Measurements from ENCODE around the gene ZNF280B.
"Not testable (repeated sequence)": the region's sequence is repeated elsewhere in the genome, so short reads cannot be mapped to it uniquely, and the experiment has no call there.

ZNF280B gene

DNA sequence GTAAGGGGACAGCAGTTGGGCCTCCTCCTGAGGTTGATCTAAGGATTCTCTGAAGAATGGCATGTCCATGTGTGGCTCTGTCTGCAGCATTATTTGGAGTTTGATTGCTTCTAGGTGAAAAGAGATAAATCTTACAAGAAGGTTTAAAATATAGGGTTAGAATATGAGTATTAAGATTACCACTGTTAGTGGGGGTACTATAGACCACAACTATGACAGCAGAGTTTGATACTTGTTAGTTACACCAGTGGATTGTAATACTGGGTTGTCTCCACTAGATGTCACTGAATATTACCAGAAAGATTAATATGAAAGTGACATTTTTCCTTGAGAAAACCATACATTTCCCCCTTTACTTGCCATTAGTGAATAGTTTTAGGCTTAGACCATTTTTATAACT is 47.9 kb downstream of the ZNF280B start:
- intact Hi-C loops (cut with micrococcal nuclease), result loop anchor here (10.0 kb wide), 1 partner anchor 114 kb away; no protein-coding TSS in a partner anchor
- H3K27me3 Mint-ChIP-seq, result peaks cover 39% of the 10 kb centered on the region
- no peak overlapping the region for H3K4me3 Mint-ChIP-seq
- H3K27ac Mint-ChIP-seq, result no peak overlapping the region
- no peaks in the 10 kb centered on the region for H3K4me1 Mint-ChIP-seq (ENCODE audit: low read depth)
- peaks cover 8% of the 10 kb centered on the region for H3K36me3 Mint-ChIP-seq (ENCODE audit: low read depth)
- peaks cover 41% of the 10 kb centered on the region for H3K9me3 Mint-ChIP-seq

DNA sequence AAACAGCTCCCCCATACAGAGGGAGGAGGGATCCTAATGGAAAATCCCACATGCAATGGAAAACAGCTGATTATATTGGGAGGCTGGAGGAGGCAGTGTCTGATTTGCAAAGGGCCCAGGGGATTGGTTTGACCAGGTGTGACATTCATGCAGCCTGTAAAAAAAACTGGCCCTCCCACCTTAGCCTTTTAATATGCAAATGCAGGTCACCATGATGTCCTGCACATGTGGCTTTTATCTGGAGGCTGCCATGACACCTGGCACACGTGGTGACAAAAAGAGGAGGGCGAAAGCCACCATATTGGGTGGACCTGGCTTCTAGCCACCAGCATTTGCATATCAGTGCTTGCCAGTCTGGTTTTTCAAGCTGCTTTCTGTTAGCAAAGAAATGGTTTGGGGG is 48.5 kb downstream of the ZNF280B start:
- Mint-ChIP-seq H3K27ac (no peak overlapping the region), H3K4me1 (ENCODE audit: low read depth) (no peaks in the 10 kb centered on the region), H3K27me3 (peaks cover 39% of the 10 kb centered on the region), H3K9me3 (peaks cover 42% of the 10 kb centered on the region), H3K4me3 (no peak overlapping the region), H3K36me3 (ENCODE audit: low read depth) (peaks cover 8% of the 10 kb centered on the region)
- intact Hi-C loops (cut with micrococcal nuclease), result loop anchor here (10.0 kb wide), 1 partner anchor 115 kb away; no protein-coding TSS in a partner anchor

DNA sequence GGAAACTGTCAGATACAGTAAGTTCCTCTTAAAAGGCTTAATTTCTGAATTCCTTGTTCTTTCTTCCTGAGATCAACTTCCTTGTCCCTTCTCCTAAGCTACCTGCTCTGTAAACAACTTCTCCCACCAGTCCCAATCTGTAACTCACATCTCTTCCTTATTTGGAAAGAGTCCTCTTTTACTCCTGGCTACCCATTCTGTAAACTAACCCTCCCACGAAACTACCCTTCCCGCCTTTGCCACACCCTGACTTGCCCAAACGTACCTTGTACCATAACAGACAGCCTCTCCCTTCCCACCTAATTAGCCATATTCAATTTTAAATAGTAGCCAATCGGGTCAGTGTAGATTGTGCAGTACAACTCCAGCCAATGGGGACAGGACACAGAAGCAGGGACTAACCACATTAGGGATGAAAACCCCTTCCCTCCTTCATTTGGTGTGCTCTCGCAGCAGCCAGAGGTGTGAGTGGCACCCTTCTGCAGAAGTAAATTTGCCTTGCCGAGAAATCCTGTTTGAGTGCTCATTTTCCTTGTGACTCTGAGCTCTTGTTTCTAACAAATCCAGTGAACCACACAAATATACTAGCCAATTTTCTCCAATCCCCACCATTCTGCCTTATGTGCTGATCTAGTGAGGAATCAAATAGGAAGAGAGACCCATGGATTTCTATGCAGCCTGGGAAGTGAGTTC is 49.5 kb downstream of the ZNF280B start:
- H3K27ac Mint-ChIP-seq, result no peak overlapping the region
- H3K27me3 Mint-ChIP-seq, result peaks cover 40% of the 10 kb centered on the region
- intact Hi-C loops (cut with micrococcal nuclease), result no loop called here
- H3K9me3 Mint-ChIP-seq, result peaks cover 52% of the 10 kb centered on the region
- peaks cover 8% of the 10 kb centered on the region for H3K36me3 Mint-ChIP-seq (ENCODE audit: low read depth)
- no peak overlapping the region for H3K4me3 Mint-ChIP-seq
- H3K4me1 Mint-ChIP-seq (ENCODE audit: low read depth), result peaks cover 4% of the 10 kb centered on the region

DNA sequence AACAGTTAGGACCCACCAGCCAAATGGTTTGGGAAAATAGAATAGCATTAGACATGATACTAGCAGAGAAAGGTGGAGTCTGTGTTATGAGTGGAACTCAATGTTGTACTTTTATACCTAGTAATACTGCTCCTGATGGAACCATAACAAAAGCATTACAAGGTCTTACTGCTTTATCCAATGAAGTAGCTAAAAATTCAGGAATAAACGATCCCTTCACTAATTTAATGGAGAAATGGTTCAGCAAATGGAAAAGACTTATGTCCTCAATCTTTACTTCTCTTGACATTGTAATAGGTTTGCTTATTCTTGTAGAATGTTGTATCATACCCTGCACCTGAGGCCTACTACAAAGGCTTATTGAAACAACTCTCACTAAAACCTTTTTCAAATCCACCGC is 50.2 kb downstream of the ZNF280B start:
- peaks cover 39% of the 10 kb centered on the region for H3K27me3 Mint-ChIP-seq
- intact Hi-C loops (cut with micrococcal nuclease), result no loop called here
- H3K27ac Mint-ChIP-seq, result no peak overlapping the region
- H3K4me1 Mint-ChIP-seq (ENCODE audit: low read depth), result peaks cover 6% of the 10 kb centered on the region
- no peak overlapping the region for H3K4me3 Mint-ChIP-seq
- peaks cover 58% of the 10 kb centered on the region for H3K9me3 Mint-ChIP-seq
- H3K36me3 Mint-ChIP-seq (ENCODE audit: low read depth), result peaks cover 8% of the 10 kb centered on the region

DNA sequence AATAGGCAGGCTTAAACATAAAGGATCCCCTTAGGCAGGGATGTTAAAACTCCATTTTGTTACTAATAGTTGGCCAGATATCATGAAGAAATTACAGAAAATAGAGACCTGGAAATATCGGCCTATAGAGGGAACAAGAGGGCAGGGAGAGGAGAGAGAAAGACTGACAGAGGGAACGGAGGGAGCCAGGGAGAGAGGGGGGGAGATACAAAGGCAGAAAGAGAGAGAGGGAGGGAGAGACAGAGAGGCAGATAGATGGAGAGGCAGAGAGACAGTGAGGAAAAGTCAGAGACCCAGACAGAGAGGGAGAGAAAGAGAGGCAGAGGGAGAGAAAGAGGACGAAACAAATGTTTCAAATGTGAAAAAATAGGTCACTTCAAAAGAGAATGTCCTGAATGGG is 53.5 kb downstream of the ZNF280B start:
- Mint-ChIP-seq H3K4me1 (ENCODE audit: low read depth) (peaks cover 23% of the 10 kb centered on the region), H3K9me3 (peaks cover 65% of the 10 kb centered on the region), H3K4me3 (no peak overlapping the region), H3K27ac (no peak overlapping the region), H3K36me3 (ENCODE audit: low read depth) (peaks cover 8% of the 10 kb centered on the region), H3K27me3 (peaks cover 40% of the 10 kb centered on the region)
- intact Hi-C loops (cut with micrococcal nuclease), result no loop called here

DNA sequence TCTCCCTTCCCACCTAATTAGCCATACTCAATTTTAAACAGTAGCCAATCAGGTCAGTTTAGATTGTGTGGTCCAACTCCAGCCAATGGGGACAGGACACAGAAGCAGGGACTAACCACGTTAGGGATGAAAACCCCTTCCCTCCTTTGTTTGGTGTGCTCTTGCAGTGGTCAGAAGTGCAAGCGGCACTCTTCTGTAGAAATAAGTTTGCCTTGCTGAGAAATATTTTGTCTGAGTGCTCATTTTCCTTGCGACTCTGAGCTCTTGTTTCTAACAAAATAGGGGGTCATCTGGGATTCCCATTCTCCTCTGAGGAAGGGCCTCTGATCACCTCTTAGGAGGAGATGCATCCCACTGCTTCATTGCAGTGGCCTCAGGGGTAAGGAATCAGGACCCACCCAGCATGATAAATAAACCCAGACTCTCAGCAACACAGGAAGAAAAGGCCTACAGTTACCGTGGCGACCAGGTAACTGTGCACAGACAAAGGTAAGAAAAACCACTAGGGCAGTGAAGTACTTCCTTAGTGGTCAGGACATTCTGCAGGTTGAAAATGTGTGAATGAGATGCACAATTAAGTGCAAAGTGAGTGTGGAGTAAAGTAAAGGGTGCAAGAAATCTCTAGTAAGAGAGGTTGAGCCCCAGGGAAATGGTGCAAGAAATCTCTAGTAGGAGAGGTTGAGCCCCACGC is 55.4 kb downstream of the ZNF280B start:
- Mint-ChIP-seq H3K27ac (peak overlapping the region; percentile 37), H3K4me3 (no peak overlapping the region), H3K36me3 (ENCODE audit: low read depth) (no peaks in the 10 kb centered on the region), H3K27me3 (peaks cover 52% of the 10 kb centered on the region), H3K9me3 (peaks cover 47% of the 10 kb centered on the region), H3K4me1 (ENCODE audit: low read depth) (peaks cover 25% of the 10 kb centered on the region)
- intact Hi-C loops (cut with micrococcal nuclease), result no loop called here

DNA sequence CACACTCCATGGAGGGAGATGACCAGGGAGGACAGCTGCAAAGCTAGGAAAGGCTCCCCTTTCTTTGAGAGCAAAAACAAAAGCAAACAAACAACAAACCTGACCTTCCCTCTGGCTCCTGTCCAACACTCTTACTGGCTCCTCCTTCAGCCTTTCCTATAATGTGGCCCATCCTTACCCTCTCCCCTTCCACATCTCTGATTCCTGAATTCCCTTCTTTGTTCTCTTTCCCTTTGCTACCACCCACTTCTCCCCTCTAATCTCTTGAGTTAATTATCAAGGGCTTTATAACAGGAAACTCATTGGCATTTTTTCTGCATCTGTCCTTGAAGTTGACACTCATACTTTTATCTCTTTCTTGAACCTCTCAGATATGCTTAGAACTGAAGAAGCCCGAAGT is 56.3 kb downstream of the ZNF280B start:
- Mint-ChIP-seq H3K27ac (peak overlapping the region; percentile 37), H3K9me3 (peaks cover 38% of the 10 kb centered on the region), H3K36me3 (ENCODE audit: low read depth) (no peaks in the 10 kb centered on the region), H3K4me3 (no peak overlapping the region), H3K4me1 (ENCODE audit: low read depth) (peaks cover 25% of the 10 kb centered on the region), H3K27me3 (peaks cover 54% of the 10 kb centered on the region)
- intact Hi-C loops (cut with micrococcal nuclease), result no loop called here

DNA sequence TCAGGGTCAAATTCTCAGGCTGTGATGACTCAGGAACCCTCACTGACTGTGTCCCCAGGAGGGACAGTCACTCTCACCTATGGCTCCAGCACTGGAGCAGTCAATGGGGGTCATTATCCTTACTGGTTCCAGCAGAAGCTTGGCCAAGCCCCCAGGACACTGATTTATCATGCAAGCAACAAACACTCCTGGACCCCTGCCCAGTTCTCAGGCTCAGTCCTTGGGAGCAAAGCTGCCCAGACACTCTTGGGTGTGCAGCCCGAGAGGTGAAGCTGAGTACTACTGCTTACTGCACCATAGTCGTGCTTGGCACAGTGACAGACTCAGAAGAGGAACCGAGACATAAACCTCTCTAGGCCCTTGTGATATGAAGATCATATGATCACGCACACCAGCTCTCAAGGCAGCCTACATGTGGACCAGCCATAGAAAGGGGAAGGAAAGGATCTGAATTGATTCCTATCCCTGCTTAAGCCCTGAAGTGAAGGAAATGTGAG is 58.2 kb downstream of the ZNF280B start:
- Mint-ChIP-seq H3K27ac (peak overlapping the region; percentile 37), H3K4me3 (no peak overlapping the region), H3K9me3 (peaks cover 33% of the 10 kb centered on the region), H3K27me3 (peaks cover 60% of the 10 kb centered on the region), H3K36me3 (ENCODE audit: low read depth) (no peaks in the 10 kb centered on the region), H3K4me1 (ENCODE audit: low read depth) (peaks cover 32% of the 10 kb centered on the region)
- intact Hi-C loops (cut with micrococcal nuclease), result no loop called here

DNA sequence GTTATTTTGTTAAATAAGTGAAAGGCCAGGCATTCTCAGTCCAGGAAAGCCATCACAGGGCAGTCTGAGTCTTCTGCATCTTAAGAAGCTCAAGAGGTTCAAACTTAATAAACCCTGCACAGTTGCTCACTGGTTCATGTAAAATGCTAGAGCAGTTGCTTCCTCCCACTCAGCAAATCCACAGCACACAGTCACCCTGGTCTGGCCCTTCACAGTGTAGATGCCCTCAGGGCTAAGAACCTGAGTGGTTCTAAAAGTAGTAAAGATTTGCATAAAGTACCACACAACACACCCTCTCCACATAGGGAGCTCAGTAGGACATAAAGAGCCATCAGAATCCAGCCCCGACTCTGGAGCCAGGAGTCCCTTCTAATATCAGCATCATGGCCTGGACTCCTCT is 58.7 kb downstream of the ZNF280B start:
- no peak overlapping the region for H3K4me3 Mint-ChIP-seq
- no peaks in the 10 kb centered on the region for H3K36me3 Mint-ChIP-seq (ENCODE audit: low read depth)
- H3K27ac Mint-ChIP-seq, result no peak overlapping the region
- H3K4me1 Mint-ChIP-seq (ENCODE audit: low read depth), result peaks cover 32% of the 10 kb centered on the region
- H3K27me3 Mint-ChIP-seq, result peaks cover 60% of the 10 kb centered on the region
- peaks cover 30% of the 10 kb centered on the region for H3K9me3 Mint-ChIP-seq
- intact Hi-C loops (cut with micrococcal nuclease), result no loop called here

DNA sequence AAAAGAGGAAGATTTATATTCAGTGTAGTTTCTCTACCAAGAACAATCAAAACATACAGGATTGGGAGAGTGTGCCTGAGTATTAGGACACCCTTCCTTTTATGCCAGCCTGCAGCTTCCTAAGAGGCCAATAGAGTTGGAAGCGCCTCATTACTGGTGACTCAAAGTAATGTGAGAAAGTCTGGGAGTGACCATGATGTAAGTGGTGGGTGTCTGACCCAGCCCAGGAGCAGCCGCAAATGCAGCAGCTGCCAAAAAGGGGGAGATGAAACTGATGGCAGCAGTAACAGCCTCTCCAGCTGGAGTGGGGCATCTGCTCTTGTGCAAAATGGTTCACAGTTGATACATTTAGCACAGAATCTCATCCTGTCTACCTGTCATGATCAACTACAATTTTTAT is 62.0 kb downstream of the ZNF280B start:
- peaks cover 47% of the 10 kb centered on the region for H3K27me3 Mint-ChIP-seq
- H3K9me3 Mint-ChIP-seq, result no peaks in the 10 kb centered on the region
- intact Hi-C loops (cut with micrococcal nuclease), result no loop called here
- peaks cover 18% of the 10 kb centered on the region for H3K4me1 Mint-ChIP-seq (ENCODE audit: low read depth)
- no peaks in the 10 kb centered on the region for H3K36me3 Mint-ChIP-seq (ENCODE audit: low read depth)
- no peak overlapping the region for H3K4me3 Mint-ChIP-seq
- no peak overlapping the region for H3K27ac Mint-ChIP-seq

DNA sequence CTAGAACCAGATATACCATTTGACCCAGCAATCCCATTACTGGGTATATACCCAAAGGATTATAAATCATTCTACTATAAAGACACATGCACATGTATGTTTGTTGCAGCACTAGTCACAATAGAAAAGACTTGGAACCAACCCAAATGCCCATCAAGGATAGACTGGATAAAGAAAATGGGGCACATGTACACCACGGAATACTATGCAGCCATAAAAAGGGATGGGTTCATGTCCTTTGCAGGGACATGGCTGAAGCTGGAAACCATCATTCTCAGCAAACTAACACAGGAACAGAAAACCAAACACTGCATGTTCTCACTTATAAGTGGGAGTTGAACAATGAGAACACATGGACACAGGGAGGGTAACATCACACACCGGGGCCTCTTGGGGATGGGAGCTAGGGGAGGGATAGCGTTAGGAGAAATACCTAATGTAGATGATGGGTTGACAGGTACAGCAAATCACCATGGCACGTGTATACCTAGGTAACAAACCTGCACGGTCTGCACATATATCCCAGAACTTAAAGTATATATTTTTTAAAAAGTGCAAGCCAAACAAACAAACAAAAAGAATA is 64.4 kb downstream of the ZNF280B start:
- intact Hi-C loops (cut with micrococcal nuclease); H3K4me1 Mint-ChIP-seq (ENCODE audit: low read depth); H3K36me3 Mint-ChIP-seq (ENCODE audit: low read depth); H3K27ac Mint-ChIP-seq; H3K9me3 Mint-ChIP-seq; H3K4me3 Mint-ChIP-seq: not testable (repeated sequence)
- H3K27me3 Mint-ChIP-seq, result peaks cover 48% of the 10 kb centered on the region

DNA sequence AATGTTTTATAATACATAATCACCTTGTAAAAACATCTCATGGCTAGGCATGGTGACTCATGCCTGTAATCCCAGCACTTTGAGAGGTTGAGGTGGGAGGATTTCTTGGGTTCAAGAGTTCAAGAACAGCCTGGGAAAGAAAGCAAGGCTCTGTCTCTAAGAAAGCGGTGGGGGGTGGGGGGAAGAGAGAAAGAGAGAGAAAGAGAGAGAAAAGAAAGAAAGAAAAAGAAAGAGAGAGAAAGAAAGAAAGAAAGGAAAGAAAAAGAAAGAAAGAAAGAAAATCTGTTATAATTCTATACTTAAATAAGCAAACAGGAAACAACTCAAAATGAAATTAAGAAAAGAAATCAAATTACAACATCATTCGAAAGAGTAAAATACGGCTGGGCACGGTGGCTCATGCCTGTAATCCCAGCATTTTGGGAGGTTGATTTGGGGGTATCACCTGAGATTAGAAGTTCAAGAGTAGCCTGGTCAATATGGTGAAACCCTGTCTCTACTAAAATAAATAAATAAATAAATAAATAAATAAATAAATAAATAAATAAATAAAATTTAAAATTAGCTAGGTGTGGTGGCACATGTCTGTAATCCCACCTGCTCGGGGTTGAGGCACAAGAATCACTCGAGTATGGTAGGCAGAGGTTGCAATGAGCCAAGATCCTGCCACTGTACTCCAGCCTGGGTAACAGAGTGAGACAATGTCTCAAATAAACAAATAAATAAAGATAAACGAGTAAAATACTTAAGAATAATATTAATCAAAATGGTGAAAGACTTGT is 65.4 kb downstream of the ZNF280B start:
- intact Hi-C loops (cut with micrococcal nuclease), result no loop called here
- Mint-ChIP-seq H3K27ac (no peak overlapping the region), H3K4me3 (no peak overlapping the region), H3K4me1 (ENCODE audit: low read depth) (peaks cover 6% of the 10 kb centered on the region), H3K27me3 (peaks cover 44% of the 10 kb centered on the region), H3K36me3 (ENCODE audit: low read depth) (no peaks in the 10 kb centered on the region), H3K9me3 (no peaks in the 10 kb centered on the region)

DNA sequence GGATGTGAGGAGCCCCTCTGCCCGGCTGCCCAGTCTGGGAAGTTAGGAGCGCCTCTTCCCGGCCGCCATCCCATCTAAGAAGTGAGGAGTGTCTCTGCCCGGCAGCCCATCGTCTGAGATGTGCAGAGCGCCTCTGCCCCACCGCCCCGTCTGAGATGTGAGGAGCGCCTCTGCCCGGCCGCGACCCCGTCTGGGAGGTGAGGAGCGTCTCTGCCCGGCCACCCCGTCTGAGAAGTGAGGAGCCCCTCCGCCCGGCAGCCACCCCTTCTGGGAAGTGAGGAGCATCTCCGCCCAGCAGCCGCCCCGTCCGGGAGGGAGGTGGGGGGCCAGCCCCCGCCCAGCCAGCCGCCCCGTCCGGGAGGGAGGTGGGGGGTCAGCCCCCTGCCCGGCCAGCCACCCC is 66.9 kb downstream of the ZNF280B start:
- H3K4me3 Mint-ChIP-seq; intact Hi-C loops (cut with micrococcal nuclease); H3K36me3 Mint-ChIP-seq (ENCODE audit: low read depth); H3K9me3 Mint-ChIP-seq; H3K27ac Mint-ChIP-seq; H3K4me1 Mint-ChIP-seq (ENCODE audit: low read depth): not testable (repeated sequence)
- H3K27me3 Mint-ChIP-seq, result peaks cover 38% of the 10 kb centered on the region

DNA sequence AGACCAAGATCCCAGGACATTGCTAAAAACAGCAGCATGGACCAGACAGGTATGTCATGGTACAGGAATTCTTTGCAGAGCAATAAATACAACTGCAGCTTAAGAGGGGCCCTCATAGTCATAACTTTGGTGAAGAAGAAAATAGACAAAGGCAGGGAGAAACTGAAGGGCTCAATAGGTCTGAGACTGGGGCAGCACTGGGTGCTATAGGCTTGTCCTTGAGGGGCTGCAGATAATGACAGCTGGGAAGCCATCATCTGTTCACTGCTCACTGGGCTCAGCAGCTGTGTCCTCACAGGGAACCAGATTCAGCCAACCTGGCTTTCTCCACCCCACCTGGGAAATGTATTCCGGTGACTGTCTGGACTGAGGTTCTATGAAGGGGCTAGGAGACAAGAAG is 68.4 kb downstream of the ZNF280B start:
- Mint-ChIP-seq H3K27me3 (peaks cover 33% of the 10 kb centered on the region), H3K9me3 (no peaks in the 10 kb centered on the region)
- intact Hi-C loops (cut with micrococcal nuclease), result no loop called here

More for the DNA sequence above, 68.4 kb downstream of the ZNF280B start:
- Mint-ChIP-seq H3K4me3 (no peak overlapping the region), H3K27ac (no peak overlapping the region), H3K4me1 (ENCODE audit: low read depth) (no peaks in the 10 kb centered on the region), H3K36me3 (ENCODE audit: low read depth) (no peaks in the 10 kb centered on the region)

Data from dendritic cell treated with granulocyte-macrophage colony-stimulating factor and Interleukin-4, amounts not matched to agents 40 ng/mL and 50 ng/mL, for 4 days (primary cell).